ENCODE data around the gene NUDT7. TPM values are rescaled to one million over a fixed set of nuclear protein-coding genes. Genes with fewer than 3 reads are reported as not detected.

The NUDT7 gene
- total RNA-seq, 4 donors from 2014 or later: 2.4 to 18.2 (median 8.7) TPM

GRCh38 chr16:77744141-77744540, 21.8 kb downstream of the NUDT7 start:
- 57% methylated on average over 4 of the region's 4 CpGs; no CpG with 5 or more reads in 1 of the 2 donors for WGBS, 2 donors (ENCODE audit: low coverage in 1 of 2)
- in situ Hi-C loops (cut with MboI; ENCODE audit: low pct_ligation_motif_present in 1 of 4, low pct_unique_long_range_greater_than_20kb in 1 of 4, low sequenced_read_pairs in 3 of 4): no loop called here
- Histone ChIP-seq H3K36me3 (no peaks in the 10 kb centered on the region), H3K4me1 (no peaks in the 10 kb centered on the region), H3K4me3 (no peak overlapping the region), H3K27me3 (no peaks in the 10 kb centered on the region), H3K27ac (no peak overlapping the region), H3K9me3 (no peaks in the 10 kb centered on the region)
- no peak for TF ChIP-seq POLR2A (IDR thresholded peaks at IDR 0.05)
- no peak for TF ChIP-seq POLR2AphosphoS5 (IDR thresholded peaks at IDR 0.05)
- no peak for TF ChIP-seq EP300 (IDR thresholded peaks at IDR 0.05; ENCODE audit: low read depth)
- intact Hi-C loops (cut with DNase I; ENCODE audit: low total_unique reads): no loop called here
- no peak for DNase-seq

GRCh38 chr16:77745972-77746371, 23.7 kb downstream of the NUDT7 start:
- H3K9me3 ChIP-seq: no peaks in the 10 kb centered on the region
- H3K27ac ChIP-seq: no peak overlapping the region
- in situ Hi-C loops (cut with MboI; ENCODE audit: low pct_ligation_motif_present in 1 of 4, low pct_unique_long_range_greater_than_20kb in 1 of 4, low sequenced_read_pairs in 3 of 4): no loop called here
- no peak overlapping the region for H3K4me3 ChIP-seq
- H3K27me3 ChIP-seq: no peaks in the 10 kb centered on the region
- intact Hi-C loops (cut with DNase I; ENCODE audit: low total_unique reads): no loop called here
- TF ChIP-seq POLR2AphosphoS5 (IDR thresholded peaks at IDR 0.05): no peak
- TF ChIP-seq EP300 (IDR thresholded peaks at IDR 0.05; ENCODE audit: low read depth): no peak
- no peak for TF ChIP-seq CTCF (IDR thresholded peaks at IDR 0.05)
- no peaks in the 10 kb centered on the region for H3K36me3 ChIP-seq
- no peak for DNase-seq
- 55 to 88% methylated on average over 1 of the region's 1 CpG for WGBS, 2 donors (ENCODE audit: low coverage in 1 of 2)
- no peaks in the 10 kb centered on the region for H3K4me1 ChIP-seq

- intact Hi-C loops (cut with DNase I; ENCODE audit: low total_unique reads) (no loop called here), in situ Hi-C loops (cut with MboI; ENCODE audit: low pct_ligation_motif_present in 1 of 4, low pct_unique_long_range_greater_than_20kb in 1 of 4, low sequenced_read_pairs in 3 of 4) (no loop called here)
- H3K4me3 ChIP-seq: no peak overlapping the region
- H3K9me3 ChIP-seq: no peaks in the 10 kb centered on the region
- H3K27me3 ChIP-seq: no peaks in the 10 kb centered on the region
- no peak for DNase-seq
- TF ChIP-seq POLR2AphosphoS5 (IDR thresholded peaks at IDR 0.05) (no peak), EP300 (IDR thresholded peaks at IDR 0.05; ENCODE audit: low read depth) (no peak), POLR2A (IDR thresholded peaks at IDR 0.05) (no peak), CTCF (IDR thresholded peaks at IDR 0.05) (no peak)
- no peaks in the 10 kb centered on the region for H3K4me1 ChIP-seq
- no peak overlapping the region for H3K27ac ChIP-seq
- H3K36me3 ChIP-seq: no peaks in the 10 kb centered on the region
- 49 to 51% methylated on average over 2 to 7 of the region's 7 CpGs for WGBS, 2 donors (ENCODE audit: low coverage in 1 of 2)
These were observed 26.2 kb downstream of the NUDT7 start for GRCh38 chr16:77748421-77749005.

GRCh38 chr16:77749415-77749814, 27.1 kb downstream of the NUDT7 start:
- TF ChIP-seq EP300 (IDR thresholded peaks at IDR 0.05; ENCODE audit: low read depth): no peak
- TF ChIP-seq CTCF (IDR thresholded peaks at IDR 0.05): no peak
- TF ChIP-seq POLR2A (IDR thresholded peaks at IDR 0.05): no peak
- no peak for TF ChIP-seq POLR2AphosphoS5 (IDR thresholded peaks at IDR 0.05)
- 67 to 94% methylated on average over 1 of the region's 1 CpG for WGBS, 2 donors (ENCODE audit: low coverage in 1 of 2)
- DNase-seq: no peak
- Histone ChIP-seq H3K27me3 (no peaks in the 10 kb centered on the region), H3K4me3 (no peak overlapping the region), H3K9me3 (no peaks in the 10 kb centered on the region), H3K36me3 (no peaks in the 10 kb centered on the region), H3K27ac (no peak overlapping the region), H3K4me1 (no peaks in the 10 kb centered on the region)
- in situ Hi-C loops (cut with MboI; ENCODE audit: low pct_ligation_motif_present in 1 of 4, low pct_unique_long_range_greater_than_20kb in 1 of 4, low sequenced_read_pairs in 3 of 4): no loop called here
- intact Hi-C loops (cut with DNase I; ENCODE audit: low total_unique reads): no loop called here

GRCh38 chr16:77758046-77758445, 35.7 kb downstream of the NUDT7 start:
- intact Hi-C loops (cut with DNase I; ENCODE audit: low total_unique reads): no loop called here
- Histone ChIP-seq H3K36me3 (no peaks in the 10 kb centered on the region), H3K27me3 (no peaks in the 10 kb centered on the region), H3K4me1 (no peaks in the 10 kb centered on the region), H3K4me3 (no peak overlapping the region), H3K27ac (no peak overlapping the region), H3K9me3 (no peaks in the 10 kb centered on the region)
- WGBS, 2 donors (ENCODE audit: low coverage in 1 of 2): 81% methylated on average over 4 to 5 of the region's 5 CpGs
- DNase-seq: no peak
- in situ Hi-C loops (cut with MboI; ENCODE audit: low pct_ligation_motif_present in 1 of 4, low pct_unique_long_range_greater_than_20kb in 1 of 4, low sequenced_read_pairs in 3 of 4): no loop called here
- TF ChIP-seq EP300 (IDR thresholded peaks at IDR 0.05; ENCODE audit: low read depth) (no peak), CTCF (IDR thresholded peaks at IDR 0.05) (no peak), POLR2AphosphoS5 (IDR thresholded peaks at IDR 0.05) (no peak), POLR2A (IDR thresholded peaks at IDR 0.05) (no peak)

All from transverse colon (tissue), 4 donors.